GM18520 (cell line): ENCODE data around the gene DOCK10.

Experiments
- ATAC-seq: cut with Tn5 transposase; IDR thresholded peaks from one replicate; pipeline ENCODE4 v1.9.1; 2021; ENCODE audit not compliant: unreplicated experiment

Gene DOCK10

DNA sequence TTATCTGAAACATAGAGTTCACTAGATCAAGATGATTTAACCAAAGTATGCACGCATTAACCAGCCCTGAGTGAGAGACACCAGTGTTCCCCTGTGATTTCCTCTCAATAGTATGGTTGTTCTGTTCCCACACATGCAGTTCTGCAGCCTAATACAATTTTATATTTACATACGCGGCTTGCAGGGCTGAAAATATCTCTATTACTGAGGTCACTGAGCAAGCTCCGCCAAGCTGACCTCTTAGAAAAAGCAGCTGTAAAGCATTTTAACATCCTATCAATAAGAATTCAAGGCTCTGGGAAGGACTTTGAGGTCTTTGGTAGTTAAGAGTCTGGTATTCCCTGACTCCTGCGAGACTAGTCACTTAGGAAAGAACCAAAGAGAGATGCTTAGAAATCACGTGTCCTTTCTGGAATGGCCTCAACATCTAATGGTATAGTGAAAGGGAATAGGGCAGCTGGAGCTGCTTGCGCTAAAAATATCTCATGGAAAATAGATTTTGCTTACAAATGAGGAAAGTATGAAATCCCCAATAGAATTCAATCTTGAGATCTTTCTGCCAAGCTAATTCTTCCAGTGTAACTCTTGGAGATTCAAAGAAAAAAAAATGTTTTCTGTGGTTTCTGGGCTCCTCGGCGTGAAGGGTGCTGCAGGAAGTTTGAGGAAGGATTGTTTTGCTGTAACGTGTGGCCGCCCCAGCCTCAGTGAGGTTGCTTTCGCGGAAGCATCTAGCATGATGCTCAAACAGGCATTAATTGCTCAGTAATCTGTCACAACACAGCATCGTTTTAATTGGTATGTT is 59.2 kb downstream of the DOCK10 start:
- ATAC-seq = no peak

DNA sequence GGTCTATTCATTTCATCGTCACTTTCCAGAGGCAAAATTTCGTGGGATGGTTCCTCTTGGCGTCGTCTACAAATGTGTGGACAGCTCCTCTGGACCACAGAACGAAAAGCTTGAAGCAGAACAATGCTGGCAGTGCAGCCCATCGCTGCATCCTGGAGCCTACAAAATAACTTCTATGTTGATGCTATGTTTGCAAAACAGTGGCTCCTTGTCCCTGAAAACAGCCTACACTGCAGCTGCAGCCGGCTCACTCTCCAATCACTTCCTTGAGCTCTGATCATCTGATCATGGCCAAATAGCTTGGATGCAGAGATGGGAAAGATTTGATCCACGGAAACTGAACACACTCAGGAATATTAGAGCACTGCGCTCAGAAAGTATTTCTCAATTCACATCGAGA is 60.0 kb downstream of the DOCK10 start:
- no peak for ATAC-seq

DNA sequence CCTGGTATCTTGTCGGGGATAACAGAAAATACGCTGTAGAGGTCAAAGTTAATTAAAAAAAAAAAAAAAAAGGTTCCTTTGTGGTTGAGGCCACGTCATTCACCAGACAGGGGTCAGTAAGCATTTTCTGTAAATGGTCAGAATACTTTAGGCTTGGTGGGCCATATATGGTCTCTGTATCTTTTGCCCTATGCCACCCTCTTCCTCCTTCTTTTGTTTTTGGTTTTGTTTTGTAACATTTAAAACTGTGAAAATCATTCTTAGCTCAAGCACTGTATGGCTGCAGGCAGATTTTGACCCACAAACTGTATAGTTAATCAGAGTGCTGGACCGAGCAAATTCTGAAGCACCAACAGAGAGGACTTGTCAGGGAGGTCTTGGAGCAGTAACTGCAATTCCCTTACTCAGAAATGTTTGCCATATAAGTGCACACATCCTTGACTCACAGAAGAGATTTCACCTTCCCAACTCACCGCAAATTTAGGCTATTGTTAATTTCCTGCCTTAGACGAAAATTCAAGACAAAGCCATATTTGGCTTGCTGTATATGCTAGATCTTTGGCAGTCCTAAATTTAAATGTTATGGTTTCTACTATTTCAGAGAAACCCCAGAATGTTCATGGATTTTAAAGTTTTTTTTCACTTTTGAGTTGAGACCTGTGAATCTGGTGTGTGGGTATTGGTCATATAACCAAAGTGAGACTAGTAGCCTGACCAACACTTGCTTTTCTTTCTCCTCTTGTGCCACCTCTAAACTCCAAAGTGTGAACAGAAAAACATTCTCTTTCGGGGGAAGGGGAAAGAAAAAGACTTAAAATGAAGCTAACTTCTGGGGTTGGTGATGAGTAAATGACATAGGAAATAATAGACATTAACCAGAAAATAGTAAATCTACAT is 65.4 kb downstream of the DOCK10 start:
- ATAC-seq = peak; percentile 33

DNA sequence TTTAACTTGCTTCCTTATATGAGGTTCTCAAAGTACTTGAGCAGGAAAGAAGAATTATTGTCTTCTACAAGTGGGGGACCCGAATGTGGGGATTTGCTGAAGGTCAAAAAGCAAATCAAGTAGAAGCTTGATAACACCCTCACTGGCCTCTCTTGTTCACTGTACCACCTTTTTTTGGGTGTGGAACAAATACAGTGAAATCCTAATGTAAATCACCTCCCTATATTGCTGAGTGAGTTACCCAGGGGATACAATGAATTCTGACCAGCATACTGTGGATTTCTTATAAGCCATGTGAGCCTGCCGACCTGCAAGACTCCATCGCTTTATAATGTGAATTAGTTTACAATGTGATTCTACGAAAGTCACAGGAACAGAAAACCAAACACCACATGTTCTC is 66.5 kb downstream of the DOCK10 start:
- no peak for ATAC-seq

DNA sequence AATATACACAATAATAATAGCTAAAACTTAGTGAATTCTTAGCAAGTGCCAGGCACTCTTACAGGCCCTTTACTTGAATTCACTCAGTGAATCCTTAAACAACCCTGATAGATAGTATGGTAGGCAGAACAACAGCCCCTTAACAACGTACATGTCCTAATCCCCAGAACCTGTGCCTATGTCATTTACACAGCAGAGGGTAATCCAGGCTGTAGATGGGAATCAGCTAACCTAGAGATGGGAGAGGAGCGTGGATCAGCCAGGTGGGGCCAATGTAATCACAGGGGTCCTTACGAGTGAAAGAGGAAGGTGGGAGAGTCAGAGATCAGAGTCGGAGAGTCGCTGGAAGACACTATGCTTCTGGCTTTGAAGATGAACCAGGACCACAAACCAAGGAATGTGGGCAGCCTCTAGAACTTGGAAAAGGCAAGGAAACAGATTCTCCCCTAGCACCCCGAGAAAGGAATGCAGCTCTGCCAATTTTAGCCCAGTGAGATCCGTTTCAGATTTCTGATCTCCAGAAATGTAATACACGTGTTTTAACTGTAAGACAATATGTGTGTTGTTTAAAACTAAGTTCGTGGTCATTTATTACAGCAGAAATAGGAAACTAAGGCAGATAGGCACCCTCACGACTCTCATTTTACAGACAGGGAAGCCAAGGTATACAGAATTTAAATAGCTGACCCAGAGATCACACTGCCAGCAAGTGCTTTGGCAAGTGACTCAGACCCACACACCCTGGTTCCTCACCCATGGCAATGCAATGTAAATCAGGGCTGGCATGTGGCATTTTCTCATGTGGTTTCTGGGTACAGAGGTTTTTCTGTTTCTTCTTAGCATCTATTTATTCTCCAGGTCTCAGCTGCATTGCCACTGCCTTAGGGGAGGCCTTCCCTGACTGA is 68.9 kb downstream of the DOCK10 start:
- peak; percentile 65 for ATAC-seq

DNA sequence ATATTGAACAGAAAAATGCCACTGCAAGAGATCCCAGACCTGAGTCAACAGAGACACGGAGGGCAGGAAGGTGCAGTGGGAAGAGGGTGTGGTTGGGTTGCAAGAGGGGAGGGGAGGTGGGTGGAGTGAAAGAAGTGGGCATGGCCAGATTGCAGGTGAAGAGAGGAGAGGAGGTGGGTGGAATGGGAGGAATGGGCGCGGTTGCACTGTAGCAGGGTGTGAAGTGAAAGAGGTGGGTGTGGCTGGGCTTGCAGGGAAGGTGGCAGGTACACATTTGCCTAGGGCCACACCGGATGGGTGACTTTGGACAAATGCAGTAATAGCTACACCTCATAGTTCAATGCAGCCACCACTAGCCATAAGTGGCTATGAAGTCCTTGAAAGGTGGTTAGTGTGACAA is 71.1 kb downstream of the DOCK10 start:
- no peak for ATAC-seq

DNA sequence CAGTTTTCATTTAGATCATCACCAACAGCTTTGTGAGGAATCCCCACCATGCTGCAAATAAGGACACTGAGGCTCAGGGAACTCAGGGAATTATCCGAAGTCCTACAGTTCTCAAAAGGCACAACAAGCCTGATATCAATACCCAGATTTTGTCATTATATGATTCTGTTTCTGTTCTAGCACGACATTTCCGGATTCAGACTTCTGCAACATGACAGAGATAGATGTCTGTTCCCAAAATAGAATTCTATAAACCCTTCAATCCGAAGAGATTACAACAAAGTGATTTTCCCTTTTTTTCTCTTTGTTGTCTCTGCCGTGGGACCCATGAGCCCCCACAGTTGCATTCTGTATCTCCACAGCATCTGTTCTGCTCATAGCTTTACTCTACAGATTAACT is 72.0 kb downstream of the DOCK10 start:
- no peak for ATAC-seq

DNA sequence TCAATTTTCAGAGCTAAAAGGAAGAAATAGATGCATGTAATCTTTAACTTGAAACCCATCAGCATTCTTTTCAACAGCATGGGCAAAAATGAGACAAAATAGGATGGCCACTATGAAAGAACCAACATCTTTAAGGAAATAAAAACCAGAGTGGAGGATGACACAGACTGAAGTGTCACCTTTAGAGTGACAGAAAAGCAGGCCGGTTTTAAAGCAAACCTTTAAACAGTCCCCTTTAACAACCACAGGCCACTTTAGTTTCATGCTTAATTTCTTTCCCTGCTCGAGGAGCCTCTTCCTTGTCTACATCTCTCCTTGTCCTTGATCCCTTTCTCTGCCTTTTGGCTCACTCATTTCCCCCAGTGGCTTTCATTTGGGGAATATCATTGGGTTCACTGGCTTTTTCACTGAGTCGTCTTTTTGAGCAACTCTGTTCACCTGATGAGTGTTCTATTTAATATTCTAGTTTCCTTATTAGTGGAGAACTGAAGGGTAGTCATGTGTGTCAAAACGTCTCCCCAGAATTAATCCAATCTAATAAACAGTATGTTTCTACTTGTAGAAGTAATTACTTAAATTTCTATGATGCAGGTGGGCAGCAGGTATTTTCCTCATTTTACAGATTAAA is 72.5 kb downstream of the DOCK10 start:
- ATAC-seq = no peak

DNA sequence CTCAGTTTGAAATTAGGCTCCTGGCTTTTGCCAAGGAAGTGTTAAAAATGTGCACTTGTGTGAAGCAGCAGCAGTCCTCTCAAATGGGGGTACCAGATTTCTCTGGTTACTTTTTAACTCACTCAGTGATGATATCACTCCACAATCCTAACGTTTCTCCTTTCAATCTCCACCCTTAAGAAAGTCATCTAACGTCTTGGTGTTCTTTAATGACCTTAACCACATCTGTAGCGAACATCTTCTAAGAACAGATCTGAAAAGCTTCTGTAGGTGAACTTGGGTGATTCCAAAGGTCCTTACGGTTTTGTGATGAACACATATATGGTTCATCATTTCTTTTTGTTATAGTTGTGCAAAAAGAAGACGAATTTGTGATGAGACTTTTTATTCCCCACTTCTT is 73.2 kb downstream of the DOCK10 start:
- no peak for ATAC-seq

DNA sequence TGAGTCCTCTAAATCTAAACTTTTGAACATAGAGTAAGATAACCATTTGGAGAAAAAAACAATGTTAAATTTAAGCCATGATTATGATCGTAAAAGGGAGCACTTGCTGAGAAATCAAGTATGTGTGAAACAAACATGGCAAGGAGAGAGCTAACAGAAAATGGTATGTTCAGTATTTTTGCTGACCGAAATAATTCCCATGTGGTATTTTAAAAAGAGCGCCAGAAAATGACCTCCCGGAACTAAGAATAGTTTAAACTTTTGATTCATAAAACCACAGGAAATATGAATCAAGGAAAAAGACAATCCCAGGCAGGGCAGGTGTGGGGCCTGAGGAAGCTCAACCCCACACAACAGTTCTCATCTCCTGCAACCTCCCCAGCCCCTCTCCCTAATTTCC is 74.2 kb downstream of the DOCK10 start:
- no peak for ATAC-seq

DNA sequence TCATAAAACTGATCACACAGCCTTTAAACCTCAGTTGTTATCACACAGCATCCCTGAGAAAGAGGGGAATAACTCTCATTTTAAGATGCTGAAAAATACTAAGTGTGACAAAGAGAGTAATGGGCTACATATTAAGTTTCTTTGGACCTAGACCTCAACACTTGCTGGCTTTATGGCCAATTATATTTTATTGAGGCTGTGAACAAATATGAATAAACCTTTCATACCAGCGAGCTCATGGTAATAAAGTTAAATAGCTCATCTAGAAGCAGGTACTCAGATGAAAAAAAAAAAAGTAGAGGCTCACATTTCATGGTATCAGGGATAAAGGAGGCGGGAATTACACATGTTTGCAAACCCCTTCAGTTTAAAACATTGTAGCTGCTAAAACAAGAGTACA is 75.7 kb downstream of the DOCK10 start:
- no peak for ATAC-seq

DNA sequence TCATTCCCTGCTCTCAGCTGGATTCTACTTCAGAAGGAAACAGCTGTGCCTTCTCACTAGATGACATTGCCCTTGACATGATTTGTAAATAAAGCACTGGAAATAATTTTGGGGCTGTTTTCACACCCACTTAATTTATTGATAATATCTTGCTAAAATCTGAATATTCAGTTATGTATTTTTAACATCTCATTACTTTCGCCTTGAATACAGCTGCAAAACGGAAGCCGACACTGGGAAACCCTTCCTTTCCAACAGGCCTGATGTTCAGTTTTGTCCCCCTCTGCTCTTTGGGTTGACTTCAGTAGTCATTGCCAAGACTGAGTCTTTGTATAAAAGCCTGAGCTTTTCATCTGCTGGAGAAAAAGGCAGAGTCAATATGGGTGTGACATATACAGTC is 82.7 kb downstream of the DOCK10 start:
- ATAC-seq = no peak

DNA sequence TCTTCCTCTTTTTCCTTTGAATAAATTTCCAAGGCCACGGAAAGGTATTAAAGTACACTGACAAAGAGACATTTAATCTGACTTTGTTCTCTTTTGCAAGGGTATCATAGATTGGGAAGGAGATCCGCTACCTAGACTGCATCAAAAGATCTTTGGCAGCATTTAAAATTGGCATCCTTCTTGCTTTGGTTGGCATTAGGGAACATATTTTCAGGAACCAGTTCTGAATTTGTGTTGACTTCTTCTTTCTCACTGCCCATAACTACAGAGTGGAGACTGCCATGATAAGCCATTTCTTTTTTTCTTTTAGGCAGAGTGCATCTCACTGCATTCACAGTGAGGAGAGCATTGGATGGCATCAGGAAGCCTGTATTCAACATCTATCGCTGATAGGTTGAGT is 83.4 kb downstream of the DOCK10 start:
- ATAC-seq = no peak

DNA sequence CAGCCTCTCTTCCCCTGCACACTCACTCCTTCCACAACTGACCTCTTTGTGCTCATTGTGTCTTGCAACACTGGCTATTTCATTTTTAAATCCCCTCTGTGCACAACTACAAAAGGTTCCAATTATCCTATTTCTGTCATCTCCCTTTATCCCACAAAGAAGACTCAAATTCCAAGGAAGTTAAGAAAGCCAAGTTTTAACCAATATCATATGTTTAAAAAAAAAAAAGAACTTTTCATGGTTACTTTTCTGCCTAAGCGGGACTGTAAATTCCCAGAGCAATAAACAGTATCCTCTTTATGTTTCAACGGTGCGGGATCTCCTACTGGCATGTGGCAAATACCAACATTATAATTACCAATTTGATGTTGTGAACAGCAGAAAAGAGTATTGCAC is 83.8 kb downstream of the DOCK10 start:
- ATAC-seq = no peak

DNA sequence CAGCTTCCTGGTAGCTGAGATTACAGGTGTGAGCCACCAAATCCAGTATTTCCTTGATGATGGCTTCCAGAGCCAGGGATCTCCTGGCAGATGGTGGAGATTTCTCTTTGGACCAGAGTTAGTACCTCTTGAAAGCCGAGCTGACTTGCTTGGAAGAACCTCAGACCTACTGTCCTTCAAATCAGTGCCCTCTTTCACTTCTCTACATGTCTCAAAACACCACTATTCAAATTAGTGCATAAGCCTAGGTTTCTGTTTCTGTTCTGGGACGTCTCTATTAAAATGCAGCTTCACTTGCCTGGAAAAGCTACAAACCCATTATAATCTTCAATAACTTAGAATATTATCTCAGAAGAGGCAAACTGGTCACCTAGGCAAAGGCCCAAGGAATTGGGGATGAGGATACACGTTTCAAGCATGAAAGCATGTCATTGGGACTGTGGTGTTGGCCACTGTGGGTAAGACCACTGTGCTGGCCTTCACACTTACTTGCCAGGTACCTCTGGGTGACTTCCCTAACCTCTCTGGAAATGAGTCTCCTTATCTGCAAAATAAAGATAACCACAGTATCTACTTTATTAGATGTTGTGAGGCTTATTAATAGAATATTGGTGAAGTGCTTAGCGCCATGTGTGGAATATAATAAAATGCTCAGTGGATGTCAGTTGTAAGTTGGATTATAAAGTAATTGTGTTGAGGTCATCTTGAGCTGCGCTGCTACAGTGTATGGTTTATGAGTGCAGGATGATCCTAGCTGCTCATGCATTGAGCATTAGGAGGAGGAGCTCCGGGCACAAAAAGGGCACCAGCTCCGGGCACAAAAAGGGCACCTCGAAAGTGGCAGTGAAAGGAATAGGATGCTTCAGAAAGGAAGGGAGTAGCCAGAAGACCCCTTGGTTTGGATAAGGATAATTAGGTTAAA is 84.5 kb downstream of the DOCK10 start:
- peak; percentile 81 for ATAC-seq

DNA sequence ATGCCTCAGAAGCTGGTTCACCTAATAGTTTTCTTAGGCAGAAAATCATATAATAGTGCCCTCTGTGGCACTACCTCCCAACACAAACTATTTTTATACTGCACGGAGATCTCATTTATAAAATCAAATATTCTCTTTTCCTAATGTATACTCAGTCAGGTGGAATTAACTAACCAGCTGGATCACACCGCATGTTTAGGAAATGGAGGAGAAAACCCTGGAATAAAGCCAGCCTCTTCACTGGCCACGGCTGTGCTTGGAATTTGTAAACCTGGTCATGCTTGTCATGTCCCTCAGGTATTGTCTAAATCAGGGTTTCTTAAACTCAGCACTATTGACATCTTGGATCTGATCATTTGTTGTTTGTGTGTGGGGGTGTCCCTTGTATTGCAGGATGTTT is 85.6 kb downstream of the DOCK10 start:
- no peak for ATAC-seq

DNA sequence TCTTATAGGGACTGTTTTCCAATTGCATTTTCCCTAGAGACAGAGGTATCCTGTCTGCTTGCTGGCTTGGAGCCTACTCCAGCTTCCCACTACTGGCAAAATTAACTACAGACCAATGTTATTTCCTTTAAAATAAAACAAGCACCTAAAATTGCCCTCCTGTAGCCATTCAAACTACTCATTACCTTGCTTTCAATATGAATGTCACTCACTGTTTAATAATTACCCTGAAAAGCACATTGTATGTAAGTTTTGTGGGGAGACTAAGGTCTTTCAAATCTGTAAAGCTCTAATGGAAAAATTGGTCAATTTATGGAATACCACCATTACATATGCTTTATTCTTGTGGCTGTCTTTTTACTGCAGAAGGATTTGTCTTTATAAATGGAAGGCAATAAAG is 87.3 kb downstream of the DOCK10 start:
- ATAC-seq = peak; percentile 23

DNA sequence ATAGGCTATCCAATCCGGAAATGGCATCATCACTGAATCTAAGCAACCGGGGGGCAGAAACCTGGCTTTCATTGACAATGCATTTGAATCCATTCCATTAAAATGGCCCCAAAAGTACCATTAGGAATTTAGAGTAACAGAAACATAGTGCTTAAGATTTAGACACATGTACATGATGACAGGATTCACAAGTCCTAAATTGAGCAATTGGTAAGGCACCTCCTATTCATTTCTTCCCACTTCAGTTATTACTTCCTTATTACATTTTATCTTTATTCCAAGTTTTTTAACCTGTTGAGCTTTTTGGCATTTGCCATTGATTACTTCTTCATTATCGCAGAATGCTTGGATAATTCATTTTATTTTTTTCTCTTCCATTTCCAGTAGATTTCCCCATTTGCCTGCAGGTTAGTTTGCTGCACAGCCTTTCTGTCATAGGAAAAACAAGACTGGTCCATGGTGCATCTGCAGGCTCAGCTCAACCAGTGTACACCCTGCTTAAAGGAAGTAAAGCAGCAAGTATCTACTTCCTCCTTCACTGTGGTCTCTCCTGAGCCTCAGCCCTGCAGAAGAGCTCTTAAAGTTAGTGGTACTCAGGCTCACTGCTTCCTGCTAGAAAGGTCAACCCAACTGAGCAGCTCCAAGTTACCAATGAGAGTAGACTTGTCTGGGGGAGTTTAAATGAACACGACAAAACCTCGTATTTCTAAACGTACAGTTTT is 89.2 kb downstream of the DOCK10 start:
- ATAC-seq = peak; percentile 36
